ENCODE measurements around the gene LENG1. TPM values are rescaled to one million over a fixed set of nuclear protein-coding genes. Genes with fewer than 3 reads are reported as not detected.
A peak's percentile ranks its signal among the peaks of the same experiment; 100 is the strongest.
"Not testable (repeated sequence)": the region's sequence is repeated elsewhere in the genome, so short reads cannot be mapped to it uniquely, and the experiment has no call there.

Gene LENG1
- total RNA-seq, 1 donor from 2014 or later, result 11.5 TPM

GRCh38 chr19:54179262-54179852 lies 19.8 kb upstream of the LENG1 start:
- TF ChIP-seq, protein P1, sequence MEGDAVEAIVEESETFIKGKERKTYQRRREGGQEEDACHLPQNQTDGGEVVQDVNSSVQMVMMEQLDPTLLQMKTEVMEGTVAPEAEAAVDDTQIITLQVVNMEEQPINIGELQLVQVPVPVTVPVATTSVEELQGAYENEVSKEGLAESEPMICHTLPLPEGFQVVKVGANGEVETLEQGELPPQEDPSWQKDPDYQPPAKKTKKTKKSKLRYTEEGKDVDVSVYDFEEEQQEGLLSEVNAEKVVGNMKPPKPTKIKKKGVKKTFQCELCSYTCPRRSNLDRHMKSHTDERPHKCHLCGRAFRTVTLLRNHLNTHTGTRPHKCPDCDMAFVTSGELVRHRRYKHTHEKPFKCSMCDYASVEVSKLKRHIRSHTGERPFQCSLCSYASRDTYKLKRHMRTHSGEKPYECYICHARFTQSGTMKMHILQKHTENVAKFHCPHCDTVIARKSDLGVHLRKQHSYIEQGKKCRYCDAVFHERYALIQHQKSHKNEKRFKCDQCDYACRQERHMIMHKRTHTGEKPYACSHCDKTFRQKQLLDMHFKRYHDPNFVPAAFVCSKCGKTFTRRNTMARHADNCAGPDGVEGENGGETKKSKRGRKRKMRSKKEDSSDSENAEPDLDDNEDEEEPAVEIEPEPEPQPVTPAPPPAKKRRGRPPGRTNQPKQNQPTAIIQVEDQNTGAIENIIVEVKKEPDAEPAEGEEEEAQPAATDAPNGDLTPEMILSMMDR (conservative IDR thresholded peaks at IDR 0.05; ENCODE audit: low read depth, low read length), result no peak
- H3K4me3 ChIP-seq (ENCODE audit: low read depth, low read length), result no peak overlapping the region
- no peak for DNase-seq (ENCODE audit: low read depth)

DNA sequence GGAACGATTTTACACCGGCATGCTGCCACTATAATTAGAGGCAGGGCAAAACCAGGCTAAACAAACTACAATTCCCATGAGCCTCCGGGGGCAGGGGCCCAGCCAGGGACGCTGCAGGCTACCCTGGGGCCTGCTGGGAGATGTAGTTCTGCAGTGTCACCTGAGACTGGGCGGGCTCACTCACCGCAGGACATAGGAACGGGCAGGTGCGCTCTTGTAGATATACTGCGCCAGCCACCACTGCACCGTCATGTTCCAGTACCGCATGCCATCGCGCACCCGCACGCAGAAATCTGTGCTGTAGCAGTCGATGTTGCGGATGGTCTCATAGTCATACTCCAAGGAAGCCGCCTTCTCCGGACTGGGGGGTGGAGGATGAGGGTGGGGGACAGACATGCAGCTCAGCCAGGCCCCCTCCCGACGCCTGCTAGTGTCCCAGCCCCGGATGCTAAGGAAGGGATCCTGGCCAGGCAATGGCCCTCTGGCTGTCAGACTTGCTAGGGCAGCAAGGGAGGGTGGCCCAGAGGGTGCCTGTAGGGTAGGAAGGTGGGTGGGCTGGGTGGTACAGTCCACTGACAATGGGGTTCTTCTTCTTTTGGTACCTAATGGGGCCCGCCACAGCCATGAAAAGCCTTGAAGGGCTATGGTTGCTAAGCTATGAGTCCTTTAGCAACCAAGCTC lies 19.2 kb upstream of the LENG1 start:
- DNase-seq (ENCODE audit: low read depth), result no peak
- no peak overlapping the region for H3K4me3 ChIP-seq (ENCODE audit: low read depth, low read length)
- TF ChIP-seq, protein P1 (conservative IDR thresholded peaks at IDR 0.05; ENCODE audit: low read depth, low read length), result no peak

DNA sequence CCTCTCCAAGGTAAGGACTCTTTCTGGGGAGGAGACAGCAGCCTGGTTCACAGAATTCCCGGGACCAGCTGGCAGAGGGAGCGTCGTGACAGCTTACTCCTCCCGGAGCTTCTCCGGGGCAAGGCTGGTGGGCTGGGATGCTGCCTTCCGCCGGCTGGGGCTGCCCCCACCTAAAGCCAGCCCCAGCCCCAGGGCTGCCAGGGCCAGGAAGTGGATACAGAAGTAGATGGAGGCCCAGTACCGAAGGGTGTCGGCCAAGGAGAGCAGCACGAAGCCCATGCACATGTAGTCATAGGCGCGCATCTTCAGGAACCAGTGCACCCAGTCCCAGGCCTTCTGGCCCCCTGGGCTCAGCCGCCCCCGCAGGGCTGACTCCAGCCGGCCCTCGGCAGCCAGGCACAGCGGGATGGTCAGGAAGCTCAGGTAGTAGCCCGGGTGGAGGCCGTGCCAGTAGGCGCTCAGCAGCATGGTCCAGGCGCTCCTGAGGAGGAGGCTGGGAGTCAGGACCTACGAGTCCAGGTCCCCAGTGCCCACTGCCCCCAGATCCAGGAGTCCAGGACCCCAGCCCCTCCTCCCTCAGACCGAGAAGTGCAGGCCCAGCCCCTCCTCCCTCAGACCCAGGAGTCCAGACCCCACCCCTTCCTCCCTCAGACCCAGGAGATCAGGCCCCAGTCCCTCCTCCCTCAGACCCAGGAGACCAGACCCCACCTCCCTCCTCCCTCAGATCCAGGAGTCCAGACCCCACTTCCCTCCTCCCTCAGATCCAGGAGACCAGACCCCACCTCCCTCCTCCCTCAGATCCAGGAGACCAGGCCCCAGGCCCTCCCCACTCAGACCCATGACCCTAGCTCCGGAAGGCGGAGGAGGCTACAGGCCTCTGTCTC lies 14.7 kb upstream of the LENG1 start:
- no peak overlapping the region for H3K4me3 ChIP-seq (ENCODE audit: low read depth, low read length)
- TF ChIP-seq, protein P1 (conservative IDR thresholded peaks at IDR 0.05; ENCODE audit: low read depth, low read length), result no peak
- DNase-seq (ENCODE audit: low read depth), result no peak

- TF ChIP-seq, protein P1 (conservative IDR thresholded peaks at IDR 0.05; ENCODE audit: low read depth, low read length), result no peak
- DNase-seq (ENCODE audit: low read depth), result no peak
- no peak overlapping the region for H3K4me3 ChIP-seq (ENCODE audit: low read depth, low read length)
Observed at GRCh38 chr19:54173359-54173699, 13.8 kb upstream of the LENG1 start.

DNA sequence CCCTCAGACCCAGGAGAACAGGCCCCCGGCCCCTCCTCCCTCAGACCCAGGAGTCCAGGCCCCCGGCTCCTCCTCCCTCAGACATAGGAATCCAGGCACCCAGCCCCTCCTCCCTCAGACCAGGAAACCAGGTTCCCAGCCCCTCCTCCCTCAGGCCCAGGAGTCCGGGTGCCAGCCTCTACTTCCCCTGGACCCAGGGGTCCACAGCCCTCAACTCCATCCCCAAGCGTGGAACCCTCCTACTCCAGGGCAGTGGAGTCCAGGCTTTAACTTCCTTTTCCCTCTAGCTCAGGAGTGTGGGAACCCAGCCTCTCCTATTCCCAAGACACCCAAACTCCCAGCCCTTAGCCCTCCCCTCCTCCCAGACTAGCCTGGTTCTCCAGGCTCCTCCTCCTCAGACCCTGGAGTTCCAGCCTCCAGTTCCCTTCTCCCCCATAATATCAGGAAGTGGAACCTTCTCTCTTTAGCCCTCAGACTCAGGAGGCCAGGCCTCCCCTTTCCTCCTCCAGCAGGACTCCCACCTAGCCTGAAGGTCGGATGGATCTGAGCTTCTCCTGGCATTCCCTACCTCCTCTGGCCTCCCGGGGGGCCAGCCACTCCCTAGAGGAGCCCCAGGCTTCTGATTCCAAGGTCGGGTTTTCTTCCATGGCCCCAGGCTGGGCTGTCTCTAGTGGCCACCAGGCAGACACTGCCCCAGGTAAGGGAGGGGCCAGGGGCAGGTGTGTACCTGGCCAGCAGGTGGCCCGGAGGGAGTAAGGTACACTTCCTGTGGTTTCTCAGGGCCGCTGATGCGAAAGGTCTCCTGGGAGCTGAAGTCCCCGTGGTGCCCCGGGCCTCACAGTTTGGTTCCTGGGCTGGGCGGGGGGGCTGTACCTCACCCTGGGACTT lies 13.2 kb upstream of the LENG1 start, which contains the start of gene TMC4:
TMC4 (minus strand) TSS at position 690 of the 888 bp plus-strand sequence; CDS start at position 647, 43 bp downstream.
- DNase-seq (ENCODE audit: low read depth), result no peak
- TF ChIP-seq, protein P1 (conservative IDR thresholded peaks at IDR 0.05; ENCODE audit: low read depth, low read length), result peak; percentile 21
- peak within 1 kb of the TSS; percentile 31 for H3K4me3 ChIP-seq (ENCODE audit: low read depth, low read length)

DNA sequence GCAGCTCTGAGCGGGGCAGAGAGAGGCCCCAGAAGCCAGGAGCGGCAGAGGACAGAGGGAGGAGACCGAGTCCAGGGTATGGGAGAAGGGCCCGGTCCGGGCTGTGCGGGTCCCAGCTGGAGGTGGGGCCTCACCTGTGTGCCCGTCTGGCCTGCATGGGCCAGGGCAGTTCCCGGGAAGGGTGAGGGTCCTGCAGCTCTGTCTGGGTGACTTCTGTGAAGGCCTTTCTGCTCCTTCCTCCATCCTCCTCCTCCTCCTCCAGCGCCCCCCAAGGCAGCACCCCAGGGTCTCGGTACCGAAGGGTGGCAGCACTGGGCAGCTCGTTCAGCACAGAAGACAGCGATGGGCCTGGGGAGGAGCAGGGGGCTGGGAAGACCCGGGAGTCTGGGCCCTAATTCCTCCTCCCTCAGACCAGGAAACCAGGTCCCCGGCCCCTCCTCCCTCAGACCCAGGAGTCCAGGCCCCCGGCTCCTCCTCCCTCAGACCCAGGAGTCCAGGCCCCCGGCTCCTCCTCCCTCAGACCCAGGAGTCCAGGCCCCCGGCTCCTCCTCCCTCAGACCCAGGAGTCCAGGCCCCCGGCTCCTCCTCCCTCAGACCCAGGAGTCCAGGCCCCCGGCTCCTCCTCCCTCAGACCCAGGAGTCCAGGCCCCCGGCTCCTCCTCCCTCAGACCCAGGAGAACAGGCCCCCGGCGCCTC lies 12.4 kb upstream of the LENG1 start:
- H3K4me3 ChIP-seq (ENCODE audit: low read depth, low read length); DNase-seq (ENCODE audit: low read depth): not testable (repeated sequence)

All from epithelial cell of proximal tubule (primary cell).